Cortex of kidney (tissue), 1 donor: Measurements from ENCODE around the gene FEN1.
A peak's percentile ranks its signal among the peaks of the same experiment; 100 is the strongest.

Experiments used
- DNase-seq: peaks from one replicate; lab custom pipeline; 2025; lab: John Stamatoyannopoulos, UW

The FEN1 gene

DNA sequence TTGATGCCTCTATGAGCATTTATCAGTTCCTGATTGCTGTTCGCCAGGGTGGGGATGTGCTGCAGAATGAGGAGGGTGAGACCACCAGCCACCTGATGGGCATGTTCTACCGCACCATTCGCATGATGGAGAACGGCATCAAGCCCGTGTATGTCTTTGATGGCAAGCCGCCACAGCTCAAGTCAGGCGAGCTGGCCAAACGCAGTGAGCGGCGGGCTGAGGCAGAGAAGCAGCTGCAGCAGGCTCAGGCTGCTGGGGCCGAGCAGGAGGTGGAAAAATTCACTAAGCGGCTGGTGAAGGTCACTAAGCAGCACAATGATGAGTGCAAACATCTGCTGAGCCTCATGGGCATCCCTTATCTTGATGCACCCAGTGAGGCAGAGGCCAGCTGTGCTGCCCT, 2.7 kb downstream of the FEN1 start:
- DNase-seq, result no peak

DNA sequence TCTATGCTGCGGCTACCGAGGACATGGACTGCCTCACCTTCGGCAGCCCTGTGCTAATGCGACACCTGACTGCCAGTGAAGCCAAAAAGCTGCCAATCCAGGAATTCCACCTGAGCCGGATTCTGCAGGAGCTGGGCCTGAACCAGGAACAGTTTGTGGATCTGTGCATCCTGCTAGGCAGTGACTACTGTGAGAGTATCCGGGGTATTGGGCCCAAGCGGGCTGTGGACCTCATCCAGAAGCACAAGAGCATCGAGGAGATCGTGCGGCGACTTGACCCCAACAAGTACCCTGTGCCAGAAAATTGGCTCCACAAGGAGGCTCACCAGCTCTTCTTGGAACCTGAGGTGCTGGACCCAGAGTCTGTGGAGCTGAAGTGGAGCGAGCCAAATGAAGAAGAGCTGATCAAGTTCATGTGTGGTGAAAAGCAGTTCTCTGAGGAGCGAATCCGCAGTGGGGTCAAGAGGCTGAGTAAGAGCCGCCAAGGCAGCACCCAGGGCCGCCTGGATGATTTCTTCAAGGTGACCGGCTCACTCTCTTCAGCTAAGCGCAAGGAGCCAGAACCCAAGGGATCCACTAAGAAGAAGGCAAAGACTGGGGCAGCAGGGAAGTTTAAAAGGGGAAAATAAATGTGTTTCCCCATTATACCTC, 3.3 kb downstream of the FEN1 start:
- no peak for DNase-seq

DNA sequence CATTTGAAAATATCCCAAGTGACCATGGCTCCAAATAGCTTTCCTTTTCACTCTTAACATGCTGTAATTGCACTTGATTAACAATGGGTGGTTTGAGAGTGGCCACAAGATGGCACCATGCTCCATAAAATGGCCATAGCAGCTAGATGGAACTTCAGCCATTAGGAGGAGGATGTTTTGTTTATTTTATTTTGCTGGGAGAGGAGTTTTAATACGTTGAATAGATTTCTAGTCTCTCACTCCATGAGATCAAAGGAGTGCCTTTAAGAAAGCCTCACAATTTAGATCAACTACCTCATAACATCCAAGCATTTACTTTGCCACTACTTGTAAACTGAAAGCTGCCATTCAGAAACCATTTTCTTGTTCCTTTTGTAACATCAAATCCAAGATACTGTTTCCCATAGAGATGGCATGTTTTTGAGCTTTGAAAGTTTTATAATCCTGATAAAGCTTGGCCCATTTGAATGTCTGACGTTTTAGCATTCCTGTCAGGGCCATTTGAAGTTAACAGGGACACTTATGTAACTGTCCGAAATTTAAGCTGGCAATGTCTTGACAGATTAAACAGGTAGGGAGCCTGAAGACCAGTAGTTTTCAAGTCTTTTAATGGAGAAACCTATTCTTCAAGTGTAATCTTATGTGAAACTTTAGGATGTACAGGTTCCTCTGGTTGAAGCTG, 4.7 kb downstream of the FEN1 start:
- DNase-seq, result no peak

DNA sequence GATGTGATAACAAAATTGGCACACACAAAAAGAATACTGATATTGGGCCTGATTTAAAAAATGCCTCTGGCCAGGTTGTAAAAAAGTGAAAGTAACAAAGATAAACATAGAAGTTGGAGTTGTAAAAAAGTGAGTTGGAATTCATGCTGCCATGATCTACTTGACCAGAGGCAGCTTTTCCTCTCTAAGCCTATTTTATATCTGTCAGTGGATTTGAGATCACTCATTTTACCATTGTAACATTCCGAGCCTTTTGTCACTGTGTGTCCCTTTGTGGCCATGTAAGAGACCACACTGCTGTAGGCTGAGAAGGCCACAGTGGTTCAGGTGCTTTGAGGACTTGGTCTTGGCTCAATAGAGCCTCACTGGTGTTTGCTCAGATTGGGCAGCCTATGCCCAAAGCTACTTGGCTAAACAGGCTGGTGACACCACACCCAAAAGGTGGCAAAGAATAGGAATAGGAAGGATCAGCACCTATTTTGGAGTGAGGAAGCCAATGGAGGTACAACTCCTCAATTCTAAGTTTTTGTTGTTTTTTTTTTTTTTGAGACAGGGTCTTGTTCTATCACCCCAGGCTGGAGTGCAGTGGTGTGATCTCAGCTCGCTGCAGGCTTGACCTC, 7.1 kb downstream of the FEN1 start:
- no peak for DNase-seq

DNA sequence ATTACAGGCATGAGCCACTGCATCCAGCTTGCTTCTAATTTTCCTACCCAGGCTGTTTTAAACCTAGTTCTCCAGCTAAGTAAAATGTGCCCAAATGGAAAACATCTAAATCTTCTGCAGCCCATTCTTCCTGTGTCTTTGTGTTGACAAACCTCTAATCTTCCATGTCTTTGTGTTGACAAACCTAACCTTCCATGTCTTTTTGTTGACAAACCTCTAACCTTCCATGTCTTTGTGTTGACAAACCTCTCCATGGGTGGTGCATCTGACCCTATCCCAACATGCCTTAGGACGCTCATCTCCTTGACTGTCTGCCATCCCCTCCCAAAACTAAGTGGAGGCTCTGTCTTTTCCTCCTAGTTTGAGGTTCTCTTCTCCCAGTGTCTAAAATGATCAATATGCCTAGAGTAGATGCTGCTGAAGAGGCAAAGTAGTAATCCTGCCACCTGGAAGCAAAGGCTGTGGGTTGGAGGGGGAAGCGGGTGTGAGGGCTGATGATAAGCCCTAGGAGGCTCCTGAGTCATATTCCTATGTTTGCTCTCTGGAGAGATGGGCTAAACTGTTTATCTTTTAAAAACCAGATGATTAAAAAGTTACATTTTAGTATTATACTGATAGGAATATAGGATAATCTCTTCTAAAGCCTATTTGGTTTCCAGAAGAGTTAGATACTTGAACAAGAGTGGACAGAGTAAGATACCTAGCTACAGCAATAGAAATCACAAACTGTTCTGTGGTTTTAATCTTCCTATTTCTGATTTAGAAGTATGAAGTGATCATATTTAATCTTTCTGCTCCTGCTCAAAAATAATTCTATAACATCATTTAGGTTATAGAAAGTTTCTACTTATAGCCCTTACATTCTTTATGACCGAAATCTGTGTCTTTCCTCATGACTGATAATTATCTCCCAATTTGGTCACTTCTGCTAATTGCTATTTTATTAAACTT, 7.9 kb downstream of the FEN1 start:
- no peak for DNase-seq

DNA sequence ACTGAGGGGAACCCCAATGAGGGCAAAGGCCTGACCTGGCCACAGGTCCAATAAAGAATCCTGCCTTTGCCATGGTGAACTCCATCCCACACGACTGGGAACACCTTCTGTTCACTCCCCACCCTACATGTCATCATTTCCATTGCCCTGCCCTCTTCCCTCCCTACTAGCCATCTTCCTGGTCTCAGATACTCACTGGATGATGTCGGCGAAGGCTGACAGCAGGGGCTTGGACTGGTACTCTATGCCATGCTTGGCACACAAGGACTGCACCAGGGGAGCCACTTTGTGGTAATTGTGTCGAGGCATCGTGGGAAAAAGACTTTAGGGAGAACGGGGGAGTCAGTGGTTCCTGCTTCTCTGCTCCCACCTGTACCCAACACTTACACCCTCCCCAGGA, 9.9 kb downstream of the FEN1 start:
- DNase-seq, result no peak

DNA sequence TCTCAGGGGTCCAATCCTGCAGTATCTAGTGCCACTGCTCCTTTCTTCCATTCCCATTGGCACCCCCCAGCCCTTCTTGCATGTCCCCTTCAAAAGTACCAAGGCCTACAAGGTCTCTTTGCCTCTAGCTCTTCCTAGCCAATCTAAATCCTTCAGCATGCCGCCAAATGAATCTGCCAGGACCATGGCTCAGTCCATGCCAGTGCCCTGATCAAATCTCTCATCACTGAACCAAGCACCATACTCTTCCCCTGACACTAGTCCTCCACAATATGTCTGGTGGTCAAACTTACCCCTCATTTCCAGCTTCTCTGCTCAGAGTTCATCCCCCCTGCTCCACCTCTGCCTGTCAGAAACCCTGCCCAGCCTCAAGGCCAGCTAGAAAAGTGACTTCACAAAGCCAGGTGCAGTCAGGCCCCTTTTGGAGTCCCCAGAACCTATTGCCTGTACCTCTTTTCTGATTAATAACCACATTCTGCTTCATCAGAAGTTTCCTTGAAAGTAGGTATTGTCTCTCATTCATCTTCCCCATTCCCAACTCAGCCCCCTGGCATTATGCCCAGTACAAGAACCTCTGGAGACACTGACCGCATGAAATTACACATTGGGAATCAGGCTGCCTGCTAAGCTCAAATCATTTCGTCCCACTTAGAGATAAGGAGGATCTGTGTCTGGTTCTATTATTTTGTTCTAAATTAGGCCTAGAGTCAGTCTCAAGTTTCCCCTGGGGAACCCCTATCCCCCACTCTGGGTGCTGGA, 11.4 kb downstream of the FEN1 start:
- DNase-seq, result no peak

DNA sequence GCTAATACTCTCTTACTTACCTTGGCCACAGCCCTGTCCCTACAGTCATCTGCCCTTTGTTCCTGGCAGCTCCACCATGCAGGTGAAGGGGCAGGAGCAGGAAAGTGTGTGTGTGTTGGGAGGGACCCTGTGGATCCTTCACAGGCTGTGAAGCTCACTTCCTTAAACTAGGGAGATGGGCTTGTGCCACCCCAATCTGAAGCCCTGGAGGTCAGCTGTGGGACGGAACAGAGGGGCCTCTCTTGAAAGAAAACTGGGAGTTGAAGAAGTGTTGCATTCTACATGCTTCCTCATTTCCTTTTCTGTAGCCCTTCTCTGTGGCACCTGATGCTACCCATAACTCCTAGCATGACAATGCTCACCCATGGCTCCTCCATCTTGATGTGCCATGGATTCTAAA, 12.4 kb downstream of the FEN1 start:
- DNase-seq, result no peak

DNA sequence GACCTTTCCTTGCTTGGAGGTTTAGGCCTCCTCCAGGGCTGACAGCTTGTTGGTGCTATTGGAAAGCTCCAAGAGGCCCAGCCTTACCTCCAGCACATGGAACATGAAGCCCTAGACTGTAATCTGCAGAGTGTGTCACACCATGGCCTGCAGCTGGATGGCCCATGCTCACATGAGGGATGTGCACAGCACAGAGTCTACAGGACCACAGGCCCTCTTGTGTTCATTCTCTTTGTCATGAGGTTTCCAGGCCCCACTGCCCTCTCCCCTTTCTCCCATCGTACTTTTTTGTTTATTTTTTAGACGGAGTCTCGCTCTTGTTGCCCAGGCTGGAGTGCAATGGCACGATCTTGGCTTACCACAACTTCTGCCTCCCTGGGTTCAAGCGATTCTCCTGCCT, 14.1 kb downstream of the FEN1 start:
- DNase-seq, result no peak

DNA sequence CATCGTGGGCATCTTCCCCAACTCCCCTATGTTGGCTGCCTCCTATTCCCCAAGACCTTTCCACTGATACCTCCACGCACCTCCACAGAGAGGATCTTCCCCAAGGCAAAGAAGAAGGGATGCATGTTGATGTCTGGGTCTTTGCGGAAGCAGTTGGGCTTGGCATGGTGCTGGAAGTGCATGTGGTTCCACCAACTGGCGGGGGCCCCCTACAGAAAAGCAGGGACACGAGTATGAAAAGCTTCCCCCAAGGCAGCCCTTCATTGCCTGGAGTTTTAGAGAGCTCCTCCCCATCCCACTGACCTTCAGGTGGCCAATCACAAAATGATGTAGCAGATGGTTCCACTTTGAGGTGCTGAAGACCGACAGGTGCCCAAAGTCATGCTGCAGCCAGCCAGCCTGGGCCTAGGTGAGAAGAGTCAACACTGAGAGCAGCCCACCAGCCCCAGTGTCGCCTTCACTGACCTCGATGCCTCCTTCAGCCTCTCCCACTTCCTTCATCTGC, 18.0 kb downstream of the FEN1 start:
- DNase-seq, result no peak

DNA sequence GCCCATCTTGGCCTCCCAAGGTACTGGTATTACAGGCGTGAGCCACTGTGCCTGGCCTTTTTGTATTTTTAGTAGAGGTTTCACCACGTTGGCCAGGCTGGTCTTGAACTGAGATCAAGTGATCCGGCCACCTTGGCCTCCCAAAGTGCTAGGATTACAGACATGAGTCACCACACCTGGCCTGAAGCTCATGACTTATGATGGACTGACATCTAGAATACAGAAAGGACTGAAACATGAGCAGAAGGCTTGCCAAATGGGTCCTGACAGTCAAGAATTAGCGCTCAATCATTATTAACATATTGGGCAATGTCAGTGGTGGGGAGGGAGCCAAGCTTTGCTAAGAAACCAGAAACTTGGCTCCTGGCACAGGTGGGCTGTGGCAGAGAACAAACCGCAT, 19.1 kb downstream of the FEN1 start:
- no peak for DNase-seq

DNA sequence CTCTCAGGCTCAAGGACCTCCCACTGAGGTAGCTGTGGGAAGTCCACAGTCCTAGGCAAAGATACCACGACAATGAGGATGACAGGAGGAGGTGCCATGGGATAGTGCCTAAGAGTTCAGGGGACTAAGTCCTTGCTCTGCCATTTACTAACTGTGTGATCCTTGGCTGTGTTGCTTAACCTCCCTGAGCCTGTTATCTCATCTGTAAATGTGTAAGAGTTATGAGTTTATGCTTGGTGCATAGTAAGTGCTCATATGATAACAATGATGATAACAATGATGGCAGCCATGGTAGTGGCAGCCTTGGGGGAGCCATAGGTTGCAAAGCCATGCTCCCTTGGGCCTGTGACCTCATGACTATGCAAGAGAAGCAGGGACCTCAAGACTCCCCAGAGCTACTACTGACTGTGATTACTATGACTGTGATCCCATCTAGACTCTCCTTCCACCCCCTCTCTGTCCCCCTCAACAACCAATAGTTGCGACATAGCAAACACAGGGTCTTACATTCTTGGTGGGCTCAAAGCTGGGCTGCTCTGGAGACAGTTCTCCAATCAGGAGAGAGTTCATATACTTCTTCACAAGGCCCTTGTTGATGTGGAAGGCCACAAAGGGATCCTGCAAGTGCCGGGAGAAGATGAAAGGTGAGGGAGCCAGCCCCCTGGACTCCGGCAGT, 20.2 kb downstream of the FEN1 start:
- no peak for DNase-seq

DNA sequence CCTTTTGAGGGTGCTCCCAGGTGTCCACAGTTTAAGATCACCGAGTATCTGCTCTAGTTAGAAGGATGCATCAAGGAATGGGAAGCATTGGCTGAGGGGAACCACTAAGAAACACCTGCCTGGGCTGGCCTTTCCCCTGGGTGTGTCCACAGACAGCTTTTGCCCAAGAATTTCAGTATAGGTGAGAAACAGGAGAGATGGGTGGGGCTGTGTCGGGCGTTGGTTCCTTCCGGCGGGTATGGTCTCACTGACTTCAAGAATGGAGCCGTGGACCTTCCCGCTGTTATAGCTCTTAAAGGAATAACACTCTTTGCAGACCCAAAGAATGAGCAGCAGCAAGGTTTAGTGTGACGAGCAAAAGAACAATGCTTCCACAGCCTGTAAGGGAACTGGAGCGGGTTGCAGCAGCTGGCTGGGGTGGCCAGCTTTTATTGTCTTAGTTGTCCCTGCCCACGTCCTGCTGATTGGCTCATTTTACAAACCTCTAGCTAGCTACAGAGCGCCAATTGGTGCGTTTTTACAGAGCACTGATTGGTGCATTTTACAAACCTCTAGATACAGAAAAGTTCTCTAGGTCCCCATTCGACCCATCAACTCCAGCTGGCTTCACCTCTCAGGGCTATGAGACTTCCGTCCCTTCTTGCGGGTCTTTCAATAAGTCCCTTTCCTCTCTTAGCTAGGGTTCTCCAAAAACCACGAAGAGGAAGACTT, 21.7 kb downstream of the FEN1 start:
- DNase-seq, result no peak

DNA sequence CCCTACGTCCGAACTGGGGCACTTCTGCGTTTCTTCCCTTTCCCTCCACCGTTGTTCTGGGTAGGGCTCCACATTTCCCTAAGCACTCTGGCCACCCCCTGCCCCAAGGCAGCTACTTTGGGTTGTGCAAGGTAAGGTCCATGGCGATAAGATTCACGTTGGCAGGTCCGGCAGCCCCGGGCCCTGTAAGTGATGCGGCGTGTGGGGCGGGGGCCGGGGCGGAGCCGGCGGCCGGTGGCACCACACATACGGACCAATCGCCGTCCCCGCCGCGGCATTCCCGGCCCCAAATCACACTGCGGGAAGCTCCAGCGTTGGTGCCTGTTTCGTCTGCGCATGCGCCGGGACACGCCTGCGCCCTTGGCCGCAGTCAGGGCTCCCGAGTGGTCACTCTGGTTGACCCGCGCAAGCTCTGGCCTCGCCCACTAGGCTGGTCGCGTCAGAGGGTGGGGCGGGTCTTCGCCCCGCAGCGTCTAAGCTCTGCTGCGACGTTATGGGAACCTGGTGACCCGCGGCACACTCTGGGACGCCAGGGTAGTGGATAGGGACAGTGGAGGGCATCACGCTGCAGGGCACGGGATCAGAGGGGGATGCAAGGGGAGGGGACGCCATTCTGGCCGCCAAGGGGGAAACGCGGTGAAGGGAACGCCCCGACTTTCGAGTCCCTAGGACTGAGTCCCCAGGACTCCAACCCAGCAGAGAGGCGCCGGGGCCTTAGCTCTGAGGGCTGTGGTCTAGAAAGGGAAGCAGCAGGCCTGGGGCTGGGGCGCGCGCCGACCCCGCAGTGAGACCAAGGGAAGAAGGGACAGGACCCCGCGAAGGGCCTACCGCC, 22.5 kb downstream of the FEN1 start:
- DNase-seq, result peak; percentile 75

DNA sequence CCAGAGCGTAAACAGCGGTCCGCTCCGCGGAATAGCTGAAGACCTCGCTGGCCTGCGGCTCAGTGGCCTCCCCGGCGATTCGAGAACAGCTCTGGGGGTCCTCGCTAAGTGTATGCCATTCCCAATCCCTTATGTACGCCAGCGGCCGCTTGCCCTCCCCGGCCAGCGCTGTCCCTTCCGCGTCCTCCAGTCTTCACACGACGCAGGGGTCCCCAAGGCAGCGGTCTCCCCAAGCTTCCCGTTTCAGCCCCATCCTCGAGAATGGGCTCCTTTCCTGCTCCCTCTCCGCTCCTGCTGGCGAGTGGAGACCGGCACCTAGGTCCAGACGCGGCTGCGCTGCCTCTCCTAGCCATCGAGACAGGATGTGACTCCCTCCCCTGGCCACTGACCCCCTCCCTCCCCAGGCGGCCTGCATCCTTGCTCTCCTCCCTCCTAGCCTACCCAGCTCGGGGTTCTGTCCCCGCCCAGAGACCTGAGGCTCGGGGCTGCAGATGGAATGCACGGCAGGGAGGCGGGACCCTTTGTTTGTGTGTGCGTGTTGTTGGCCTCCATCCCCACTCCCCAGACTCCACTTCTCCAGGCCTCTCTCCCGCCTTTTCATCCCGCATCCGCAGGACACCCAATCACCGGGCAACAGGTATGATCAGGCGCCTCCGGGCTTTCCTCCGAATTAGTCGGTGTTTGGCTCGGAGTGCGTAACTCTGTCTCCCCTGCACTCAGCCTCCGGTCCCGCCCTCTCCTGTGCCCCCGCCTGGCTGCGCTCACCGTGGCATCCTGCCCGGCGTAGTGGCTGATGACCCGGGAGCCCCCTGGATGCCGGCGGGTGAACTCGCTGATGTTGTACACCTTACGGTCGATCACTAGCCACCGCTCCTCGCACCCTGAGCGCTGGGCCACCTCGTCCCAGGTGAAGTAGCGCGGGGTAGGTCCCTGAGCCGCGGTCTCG, 23.4 kb downstream of the FEN1 start:
- DNase-seq, result no peak

DNA sequence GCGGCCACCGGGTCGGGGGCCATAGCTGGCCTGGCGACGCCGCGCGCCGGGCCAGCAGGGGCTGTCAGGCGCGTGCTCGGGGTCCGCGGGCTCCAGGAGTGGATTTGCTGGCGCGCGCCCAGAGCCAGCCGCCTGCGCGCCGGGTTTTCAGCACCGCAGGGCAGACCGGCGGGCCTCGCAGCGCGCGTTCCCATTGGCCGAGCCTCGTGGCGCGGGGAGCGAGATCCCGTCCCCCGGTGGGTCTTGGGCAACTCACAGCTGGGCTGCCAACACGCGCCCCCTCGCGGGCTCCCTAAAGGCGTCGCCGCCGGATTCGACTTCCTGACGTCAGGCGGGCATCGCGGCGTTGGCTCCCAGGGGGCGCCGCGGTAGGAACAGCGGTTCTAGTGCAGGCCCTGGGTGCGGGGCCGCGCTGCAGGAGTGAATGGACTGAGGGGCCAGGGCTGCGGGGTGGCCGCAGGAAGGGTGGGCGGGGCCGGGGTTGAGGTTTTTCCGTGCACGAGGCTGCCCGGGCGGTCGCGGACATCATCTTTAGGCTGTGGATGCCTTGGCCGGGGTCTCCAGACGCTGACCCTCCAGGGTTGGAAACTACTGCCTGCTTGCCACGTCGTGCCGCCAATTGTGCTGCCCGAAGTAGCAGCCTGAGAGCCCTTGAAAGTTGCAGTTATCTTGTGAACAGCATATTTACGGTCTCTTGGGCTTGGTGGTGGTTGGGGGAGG, 24.2 kb downstream of the FEN1 start, which contains the start of gene FADS1:
FADS1 (minus strand) TSS at position 268 of the 720 bp plus-strand sequence; CDS start at position 194, 74 bp downstream.
- DNase-seq, result no peak

DNA sequence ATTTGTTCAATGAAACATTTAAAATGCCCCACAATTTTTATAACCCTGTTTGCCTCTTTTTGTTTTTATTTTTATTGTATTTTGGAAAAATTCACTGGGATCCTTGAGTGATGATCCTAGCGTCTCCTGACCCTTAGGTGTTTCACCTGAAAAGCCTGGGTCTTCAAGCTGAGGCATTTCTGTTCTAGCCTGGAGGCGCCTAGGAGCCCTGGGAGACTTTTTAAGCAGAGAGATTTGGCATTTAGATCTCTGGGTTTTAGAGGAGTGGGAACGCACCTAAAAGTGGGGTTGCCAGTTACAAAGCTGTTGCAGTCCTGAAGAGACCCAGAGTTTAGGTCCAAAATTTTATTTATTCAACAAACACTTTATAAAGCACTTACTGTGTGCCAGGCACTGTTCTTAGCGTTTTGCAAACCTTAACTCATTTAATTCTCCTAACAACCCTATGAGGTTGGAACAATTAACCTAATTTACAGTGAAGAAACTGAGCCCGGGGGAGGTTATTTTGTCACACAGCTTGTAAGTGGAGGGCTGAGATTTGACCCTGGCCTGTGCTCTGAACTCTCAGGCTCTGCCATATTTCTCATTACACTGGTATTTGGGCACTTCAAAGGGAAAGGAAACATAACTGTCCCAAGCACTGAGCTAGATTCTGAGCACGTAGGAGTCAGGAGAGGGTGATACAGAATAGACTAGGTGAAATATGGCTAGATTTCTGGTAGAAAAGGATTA, 24.9 kb downstream of the FEN1 start:
- no peak for DNase-seq
